HG02973 (cell line): ENCODE data around the gene ST6GALNAC1.

Source experiments
- ATAC-seq: cut with Tn5 transposase; IDR thresholded peaks from one replicate; pipeline ENCODE4 v1.9.1; 2021; ENCODE audit warnings: moderate library complexity; ENCODE audit not compliant: unreplicated experiment

Gene ST6GALNAC1

GRCh38 chr17:76581515-76581914, 62.0 kb downstream of the ST6GALNAC1 start:
- ATAC-seq, result no peak

GRCh38 chr17:76579281-76579680, 64.3 kb downstream of the ST6GALNAC1 start:
- ATAC-seq, result no peak

GRCh38 chr17:76578376-76578775, 65.2 kb downstream of the ST6GALNAC1 start:
- no peak for ATAC-seq

- ATAC-seq, result no peak
Measured at GRCh38 chr17:76577876-76578275, 65.7 kb downstream of the ST6GALNAC1 start.

- ATAC-seq, result no peak
Measured at GRCh38 chr17:76576189-76576588, 67.4 kb downstream of the ST6GALNAC1 start.

- no peak for ATAC-seq
Measured at GRCh38 chr17:76575570-76575969, 68.0 kb downstream of the ST6GALNAC1 start.
